IPS-15b (cell line): ENCODE data around the gene ALDH5A1.

Experiments
- H3K27me3 ChIP-seq: one replicate; pipeline ENCODE4 v1.6.1; 2013; ENCODE audit warnings: low read length; ENCODE audit not compliant: control insufficient read depth, insufficient read depth
- H3K36me3 ChIP-seq: one replicate; pipeline ENCODE4 v1.6.1; 2013; ENCODE audit warnings: low read length; ENCODE audit not compliant: control insufficient read depth, insufficient read depth
- H3K4me1 ChIP-seq: one replicate; pipeline ENCODE4 v1.6.1; 2013; ENCODE audit warnings: mild to moderate bottlenecking, low read length; ENCODE audit not compliant: control insufficient read depth, insufficient read depth
- H3K4me3 ChIP-seq: one replicate; pipeline ENCODE4 v1.5.1; 2013; ENCODE audit warnings: low read depth, low read length
- H3K9ac ChIP-seq: one replicate; pipeline ENCODE4 v1.6.1; 2013; ENCODE audit warnings: low read depth, mild to moderate bottlenecking, low read length
- H3K9me3 ChIP-seq: one replicate; pipeline ENCODE4 v1.6.1; 2013; ENCODE audit warnings: mild to moderate bottlenecking, low read length; ENCODE audit not compliant: control insufficient read depth, insufficient read depth

Gene ALDH5A1

DNA sequence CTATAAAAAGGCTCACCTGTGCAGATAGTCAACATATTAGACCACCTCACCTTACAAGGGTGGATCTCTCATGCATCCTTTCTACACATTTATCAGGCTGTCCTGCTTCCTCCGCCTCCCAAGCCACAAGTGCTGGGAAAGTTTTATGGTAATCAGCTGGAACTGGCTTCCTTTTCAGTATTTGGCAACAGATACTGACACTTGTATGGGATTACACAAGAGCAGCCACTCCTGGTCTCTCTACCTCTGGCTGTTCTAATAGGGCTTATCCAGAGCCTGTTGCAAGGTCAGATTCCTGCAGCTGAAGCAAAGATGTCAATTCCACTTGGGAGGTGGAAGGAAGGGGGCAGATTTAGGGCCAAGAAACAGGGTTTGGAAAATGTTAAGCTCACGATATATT, 4.9 kb upstream of the ALDH5A1 start:
- H3K9ac ChIP-seq = no peak overlapping the region
- peaks cover 8% of the 10 kb centered on the region for H3K4me1 ChIP-seq
- H3K4me3 ChIP-seq = no peak overlapping the region
- H3K9me3 ChIP-seq = no peaks in the 10 kb centered on the region
- peaks cover 13% of the 10 kb centered on the region for H3K27me3 ChIP-seq
- no peaks in the 10 kb centered on the region for H3K36me3 ChIP-seq

DNA sequence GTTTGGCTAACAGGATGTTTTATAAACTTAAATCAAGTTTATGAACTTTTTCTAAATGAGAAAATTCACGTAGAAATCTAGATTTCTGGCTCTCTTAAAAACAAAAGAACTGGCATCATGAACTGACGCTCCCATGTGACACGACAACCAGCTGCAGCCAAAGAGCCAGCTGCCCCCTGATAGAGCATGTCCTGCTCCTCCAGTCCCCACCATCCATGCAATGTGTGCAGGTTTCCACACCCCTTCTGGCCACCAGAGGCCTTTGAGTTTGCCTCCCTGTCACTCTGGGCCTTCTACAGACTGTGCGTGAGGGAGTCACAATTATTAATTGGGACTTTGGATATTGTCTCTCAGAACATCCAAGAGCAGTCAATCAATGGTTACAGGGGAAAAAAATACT, 3.8 kb upstream of the ALDH5A1 start:
- no peaks in the 10 kb centered on the region for H3K36me3 ChIP-seq
- no peak overlapping the region for H3K9ac ChIP-seq
- peaks cover 10% of the 10 kb centered on the region for H3K4me1 ChIP-seq
- H3K27me3 ChIP-seq = peaks cover 14% of the 10 kb centered on the region
- no peak overlapping the region for H3K4me3 ChIP-seq
- no peaks in the 10 kb centered on the region for H3K9me3 ChIP-seq

DNA sequence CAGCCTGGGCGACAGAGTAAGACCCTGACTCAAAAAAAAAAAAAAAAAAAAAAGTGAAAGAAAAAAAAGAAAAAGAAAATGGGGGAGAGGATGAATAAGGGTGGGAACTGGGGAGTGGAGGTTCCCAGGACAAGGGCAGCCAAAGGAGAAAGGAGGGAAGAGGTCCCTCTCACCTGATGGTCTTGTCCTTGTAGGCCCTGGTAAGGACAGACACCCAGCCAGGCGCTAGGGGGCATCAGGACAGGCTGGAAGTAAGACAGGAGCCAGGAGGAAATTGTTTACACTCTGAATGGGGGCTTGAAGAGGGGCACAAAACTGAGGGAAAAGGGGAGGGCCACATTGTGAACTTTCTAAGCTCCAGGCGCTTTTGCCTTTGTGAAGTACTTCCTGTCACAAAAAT, 2.3 kb upstream of the ALDH5A1 start:
- H3K27me3 ChIP-seq = peaks cover 23% of the 10 kb centered on the region
- H3K4me3 ChIP-seq = no peak overlapping the region
- H3K36me3 ChIP-seq = no peaks in the 10 kb centered on the region

DNA sequence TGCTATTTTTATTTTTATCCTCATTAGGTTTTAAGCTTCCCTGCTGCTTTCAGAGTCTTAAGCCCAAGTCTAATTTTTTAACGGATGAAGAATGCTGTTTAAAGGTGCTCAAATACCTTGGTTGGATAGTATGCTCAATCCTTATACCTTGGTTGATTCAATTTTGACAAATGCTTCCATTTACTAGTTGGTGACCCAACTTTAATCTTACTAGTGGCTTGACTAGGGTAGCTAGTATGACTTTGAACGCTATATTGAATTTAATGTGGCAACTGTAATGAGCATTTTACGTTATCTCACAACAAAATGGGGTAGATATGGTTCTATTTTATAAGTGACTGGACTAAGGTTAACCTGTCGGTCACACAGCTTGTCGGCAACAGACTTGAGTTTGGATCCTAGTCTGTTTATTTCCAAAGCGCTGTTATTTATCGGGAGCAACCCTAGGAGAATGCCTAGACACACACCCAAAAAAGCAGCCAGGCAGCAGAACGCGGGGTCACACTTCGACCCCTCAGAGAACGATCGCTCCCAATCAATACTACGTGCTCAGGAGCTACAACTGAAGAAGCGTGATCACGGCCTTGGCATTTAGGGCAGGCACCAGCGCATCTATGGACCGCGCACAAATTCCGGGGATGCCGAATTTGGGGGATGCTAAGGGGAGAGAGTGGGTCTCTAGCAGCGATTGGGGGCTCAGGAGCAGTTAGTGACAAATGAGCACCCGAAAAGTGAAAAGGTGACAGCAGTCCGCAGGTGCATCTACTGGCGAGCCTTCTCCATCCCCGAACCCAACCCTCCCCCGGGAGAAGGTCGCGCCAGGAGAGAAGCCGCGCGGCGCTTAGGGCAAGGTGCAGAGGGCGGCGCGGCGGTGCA, 586 bp upstream of the ALDH5A1 start:
- Histone ChIP-seq H3K36me3 (no peaks in the 10 kb centered on the region), H3K9ac (no peak overlapping the region), H3K4me3 (peak overlapping the region; percentile 70), H3K27me3 (peaks cover 25% of the 10 kb centered on the region), H3K4me1 (peaks cover 14% of the 10 kb centered on the region), H3K9me3 (no peaks in the 10 kb centered on the region)

More for the DNA sequence above, 2.3 kb upstream of the ALDH5A1 start:
- Histone ChIP-seq H3K9ac (no peak overlapping the region), H3K9me3 (no peaks in the 10 kb centered on the region), H3K4me1 (peaks cover 14% of the 10 kb centered on the region)

DNA sequence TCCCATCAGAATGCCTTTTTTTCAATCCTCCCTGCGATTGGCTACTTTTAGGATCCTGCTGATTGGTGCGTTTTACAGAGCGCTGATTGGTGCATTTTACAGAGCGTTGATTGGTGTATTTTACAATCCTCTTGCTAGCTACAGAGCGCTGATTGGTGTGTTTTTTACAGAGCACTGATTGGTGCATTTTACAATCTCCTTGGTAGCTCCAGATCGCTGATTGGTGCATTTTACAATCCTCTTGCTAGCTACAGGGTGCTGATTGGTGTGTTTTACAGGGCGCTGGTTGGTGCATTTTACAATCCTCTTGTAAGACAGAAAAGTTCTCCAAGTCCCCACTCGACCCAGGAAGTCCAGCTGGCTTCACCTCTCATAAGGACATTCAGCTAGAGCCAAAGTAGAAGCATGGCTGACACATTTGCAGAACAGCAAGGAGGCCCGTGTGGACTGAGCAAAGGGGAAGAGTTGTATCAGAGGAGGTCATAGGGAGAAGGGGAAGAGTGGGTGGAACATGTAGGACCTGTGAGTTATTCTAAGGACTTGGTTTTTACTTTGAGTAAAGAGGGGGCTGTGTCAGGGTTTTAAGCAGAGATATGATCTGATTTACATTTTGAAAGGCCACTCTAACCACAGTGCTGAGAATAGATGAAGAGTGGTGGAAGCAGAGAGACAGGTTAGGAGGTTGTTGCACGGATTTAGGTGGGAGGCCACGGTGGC, 2.6 kb downstream of the ALDH5A1 start:
- Histone ChIP-seq H3K36me3 (no peaks in the 10 kb centered on the region), H3K27me3 (peaks cover 25% of the 10 kb centered on the region), H3K4me1 (peaks cover 17% of the 10 kb centered on the region), H3K9ac (no peak overlapping the region), H3K4me3 (no peak overlapping the region), H3K9me3 (no peaks in the 10 kb centered on the region)

DNA sequence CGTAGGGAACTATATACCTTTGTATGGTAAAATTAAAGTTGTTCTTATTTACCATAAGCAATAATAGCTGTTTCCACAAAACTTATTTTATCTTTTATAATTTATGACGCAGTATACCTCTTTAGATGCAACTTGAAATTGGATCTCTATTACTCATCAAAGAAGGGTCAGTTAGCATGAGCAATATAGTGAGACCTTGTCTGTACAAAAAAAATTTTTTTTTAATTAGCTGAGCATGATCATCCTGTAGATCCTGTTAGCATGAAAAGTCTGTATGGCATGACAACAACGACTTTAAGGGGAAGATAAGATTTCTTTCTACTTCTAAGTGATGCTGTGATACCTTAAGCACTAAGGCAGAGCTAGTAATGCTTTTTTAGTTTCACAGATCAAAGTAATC, 5.9 kb downstream of the ALDH5A1 start:
- Histone ChIP-seq H3K4me1 (peaks cover 10% of the 10 kb centered on the region), H3K9ac (no peak overlapping the region), H3K4me3 (no peak overlapping the region), H3K9me3 (no peaks in the 10 kb centered on the region), H3K36me3 (no peaks in the 10 kb centered on the region), H3K27me3 (peaks cover 12% of the 10 kb centered on the region)

DNA sequence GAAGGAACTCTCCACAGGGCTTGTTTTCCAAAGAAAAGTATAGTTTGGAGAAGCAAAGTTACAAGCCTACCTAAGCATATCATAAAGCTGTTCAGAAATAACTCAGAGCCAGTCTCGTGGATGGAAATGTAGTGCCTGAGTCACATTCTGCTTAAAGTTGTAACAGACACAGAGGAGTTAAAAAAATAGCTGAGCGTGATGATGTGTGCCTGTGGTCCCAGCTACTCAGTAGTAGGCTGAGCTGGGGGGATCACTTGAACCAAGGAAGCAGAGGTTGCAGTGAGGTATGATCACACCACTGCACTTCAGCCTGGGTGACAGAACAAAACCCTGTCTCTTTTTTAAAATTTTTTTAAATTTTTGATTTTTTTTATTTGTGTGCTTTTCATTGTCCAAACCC, 6.6 kb downstream of the ALDH5A1 start:
- peaks cover 7% of the 10 kb centered on the region for H3K27me3 ChIP-seq
- H3K9ac ChIP-seq = no peak overlapping the region
- H3K4me1 ChIP-seq = peaks cover 5% of the 10 kb centered on the region
- H3K36me3 ChIP-seq = no peaks in the 10 kb centered on the region
- no peaks in the 10 kb centered on the region for H3K9me3 ChIP-seq
- no peak overlapping the region for H3K4me3 ChIP-seq

DNA sequence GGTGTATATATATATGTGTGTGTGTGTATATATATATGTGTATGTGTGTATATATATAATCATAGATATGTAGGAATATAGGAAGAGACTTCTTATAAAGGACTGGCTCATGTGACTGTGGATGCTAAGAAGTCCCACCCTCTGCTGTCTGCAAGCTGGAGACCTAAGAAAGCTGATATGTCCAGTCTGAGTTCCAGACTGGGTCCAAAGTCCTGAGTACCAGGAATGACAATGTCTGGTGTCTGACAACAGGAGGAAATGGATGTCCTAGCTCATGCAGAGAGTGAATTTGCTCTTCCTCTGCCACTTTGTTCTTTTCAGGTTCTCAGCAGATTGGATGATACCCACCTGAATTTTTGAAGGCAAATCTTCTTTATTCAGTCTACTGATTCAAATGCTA, 7.1 kb downstream of the ALDH5A1 start:
- H3K36me3 ChIP-seq = no peaks in the 10 kb centered on the region
- H3K4me3 ChIP-seq = no peak overlapping the region
- peaks cover 5% of the 10 kb centered on the region for H3K4me1 ChIP-seq
- H3K27me3 ChIP-seq = peaks cover 2% of the 10 kb centered on the region
- no peak overlapping the region for H3K9ac ChIP-seq
- H3K9me3 ChIP-seq = no peaks in the 10 kb centered on the region

DNA sequence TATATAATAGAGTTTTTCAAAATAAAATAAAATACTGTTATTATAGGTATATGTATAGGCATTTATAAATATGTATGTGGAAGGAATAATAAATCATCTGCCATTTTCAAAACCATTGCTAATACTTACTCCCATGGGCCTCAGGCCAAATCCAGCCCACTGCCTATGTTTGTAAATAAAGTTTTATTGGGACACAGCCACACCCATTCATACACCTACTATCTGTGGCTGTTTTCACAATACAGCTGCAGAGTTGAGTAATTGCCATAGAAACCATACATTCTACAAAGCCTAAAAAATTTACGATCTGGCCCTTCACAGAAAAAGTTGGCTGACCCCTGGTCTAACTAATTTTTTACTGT, 9.5 kb downstream of the ALDH5A1 start:
- no peaks in the 10 kb centered on the region for H3K36me3 ChIP-seq
- peaks cover 5% of the 10 kb centered on the region for H3K4me1 ChIP-seq
- no peak overlapping the region for H3K4me3 ChIP-seq
- H3K9me3 ChIP-seq = no peaks in the 10 kb centered on the region
- H3K27me3 ChIP-seq = no peaks in the 10 kb centered on the region
- no peak overlapping the region for H3K9ac ChIP-seq

DNA sequence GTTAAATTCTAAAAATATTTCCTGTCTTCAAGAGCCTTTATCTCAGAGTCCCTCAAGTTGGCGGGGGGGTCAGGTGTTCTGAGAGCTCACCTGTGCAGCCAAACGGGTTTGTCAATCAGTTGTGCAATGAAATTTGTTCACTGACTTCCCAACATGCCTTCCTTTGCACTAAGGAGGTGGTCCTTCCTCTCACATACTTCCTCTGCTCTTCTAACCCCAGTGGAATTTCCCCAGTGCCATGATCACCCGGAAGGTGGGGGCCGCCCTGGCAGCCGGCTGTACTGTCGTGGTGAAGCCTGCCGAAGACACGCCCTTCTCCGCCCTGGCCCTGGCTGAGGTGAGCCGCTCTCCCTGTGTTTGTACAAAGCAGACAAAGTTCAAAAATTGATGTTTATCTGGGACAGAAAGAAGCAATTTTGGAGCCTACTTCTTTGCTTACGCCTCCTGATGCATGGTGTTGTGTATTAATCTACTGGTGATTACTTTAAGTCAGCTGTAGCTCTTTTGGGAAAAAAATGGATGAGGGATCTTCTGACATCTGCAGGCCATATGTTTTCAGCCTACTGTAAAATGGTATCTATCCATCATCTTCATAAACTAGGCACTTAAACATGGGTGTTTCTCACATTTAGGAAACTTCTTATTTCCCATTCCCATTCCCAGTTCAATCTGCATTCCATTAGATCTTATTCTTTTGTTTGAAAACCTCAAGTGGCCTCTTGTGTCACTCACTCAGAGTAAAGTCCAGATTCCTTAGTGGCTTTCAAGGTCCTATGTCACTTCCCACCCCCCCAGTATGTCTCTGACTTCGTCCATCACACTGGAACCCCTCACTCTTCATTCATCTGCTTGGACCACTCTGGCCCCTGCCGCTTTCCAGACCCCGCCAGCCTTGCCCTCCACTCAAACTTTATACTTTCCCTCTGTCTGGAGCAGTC, 10.1 kb downstream of the ALDH5A1 start:
- Histone ChIP-seq H3K36me3 (no peaks in the 10 kb centered on the region), H3K9ac (no peak overlapping the region), H3K27me3 (no peaks in the 10 kb centered on the region), H3K9me3 (no peaks in the 10 kb centered on the region), H3K4me1 (peaks cover 5% of the 10 kb centered on the region), H3K4me3 (no peak overlapping the region)

DNA sequence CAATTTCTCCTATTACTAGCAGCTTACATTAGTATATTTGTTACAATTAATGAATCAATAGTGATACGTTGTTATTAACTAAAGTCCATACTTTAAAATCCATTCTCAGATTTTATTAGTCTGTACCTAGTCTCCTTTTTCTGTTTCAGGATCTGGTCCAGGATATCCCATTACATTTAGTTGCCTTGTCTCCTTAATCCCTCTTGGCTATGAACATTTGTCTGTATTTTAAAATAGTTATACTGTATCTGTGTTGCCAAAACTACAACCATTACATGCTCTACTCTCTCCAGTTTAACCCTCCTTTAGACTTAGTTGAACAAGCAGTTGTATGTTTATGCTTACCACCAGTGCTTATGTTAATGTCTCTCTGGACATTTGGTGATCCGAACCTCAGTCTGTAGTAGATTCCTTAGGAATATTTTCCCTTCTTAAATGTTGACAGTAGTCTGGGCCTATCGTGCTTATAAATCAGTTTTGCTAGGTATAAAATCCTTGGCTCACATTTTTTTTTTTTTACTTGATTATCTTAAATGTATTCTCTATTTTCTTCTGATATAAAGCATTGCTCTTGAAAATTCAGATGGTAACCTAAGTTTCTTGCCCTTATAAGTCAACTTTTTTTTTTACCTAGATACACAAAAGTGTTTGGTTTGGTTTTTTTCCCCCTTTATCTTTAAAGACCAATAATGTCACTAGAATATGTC, 12.2 kb downstream of the ALDH5A1 start:
- H3K4me1 ChIP-seq = peaks cover 4% of the 10 kb centered on the region
- H3K9me3 ChIP-seq = no peaks in the 10 kb centered on the region
- H3K9ac ChIP-seq = no peak overlapping the region
- no peaks in the 10 kb centered on the region for H3K36me3 ChIP-seq
- no peak overlapping the region for H3K4me3 ChIP-seq
- no peaks in the 10 kb centered on the region for H3K27me3 ChIP-seq
